Keratinocyte (primary cell): ENCODE results near the gene KCNMA1.

Experiments used
- EZH2 ChIP-seq: IDR thresholded peaks from one replicate; pipeline ENCODE4 v1.6.1; 2012; ENCODE audit warnings: inconsistent platforms, mild to moderate bottlenecking, low read length, moderate library complexity
- TF ChIP-seq, protein P1 (sequence below), 3 experiments: IDR thresholded peaks in 1 of 3; conservative IDR thresholded peaks in 1 of 3; optimal IDR thresholded peaks in 1 of 3; 2 replicates in 2 of 3; 3 replicates in 1 of 3; pipeline versions ENCODE3 to v1.5.1; 2011; ENCODE audit warnings: low read length in 3 of 3, mild to moderate bottlenecking in 3 of 3, moderate library complexity in 2 of 3, control low read depth in 1 of 3, inconsistent platforms in 1 of 3; ENCODE audit not compliant: insufficient read depth in 2 of 3; ENCODE audit errors: extremely low read depth in 1 of 3

DNA sequence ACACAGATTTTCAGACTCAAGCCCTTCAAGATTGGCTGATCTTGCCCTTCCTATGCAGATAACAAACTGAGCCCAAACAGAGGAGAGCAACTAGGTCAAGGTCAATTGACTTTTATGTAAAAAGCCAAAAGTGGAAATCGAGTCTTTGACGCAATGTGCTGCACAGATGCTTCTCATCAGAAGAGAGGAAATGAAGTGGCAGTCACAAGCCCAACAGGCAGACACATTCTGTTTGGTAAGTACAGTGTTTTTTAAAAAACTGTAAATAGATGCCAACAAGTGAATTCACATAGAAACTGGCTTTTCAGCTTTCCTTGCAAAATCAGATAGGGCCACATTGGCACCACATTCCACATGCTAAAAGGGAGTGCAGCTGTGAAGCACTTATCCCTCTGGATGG is 606.6 kb downstream of the KCNMA1 start:
- TF ChIP-seq, protein P1, sequence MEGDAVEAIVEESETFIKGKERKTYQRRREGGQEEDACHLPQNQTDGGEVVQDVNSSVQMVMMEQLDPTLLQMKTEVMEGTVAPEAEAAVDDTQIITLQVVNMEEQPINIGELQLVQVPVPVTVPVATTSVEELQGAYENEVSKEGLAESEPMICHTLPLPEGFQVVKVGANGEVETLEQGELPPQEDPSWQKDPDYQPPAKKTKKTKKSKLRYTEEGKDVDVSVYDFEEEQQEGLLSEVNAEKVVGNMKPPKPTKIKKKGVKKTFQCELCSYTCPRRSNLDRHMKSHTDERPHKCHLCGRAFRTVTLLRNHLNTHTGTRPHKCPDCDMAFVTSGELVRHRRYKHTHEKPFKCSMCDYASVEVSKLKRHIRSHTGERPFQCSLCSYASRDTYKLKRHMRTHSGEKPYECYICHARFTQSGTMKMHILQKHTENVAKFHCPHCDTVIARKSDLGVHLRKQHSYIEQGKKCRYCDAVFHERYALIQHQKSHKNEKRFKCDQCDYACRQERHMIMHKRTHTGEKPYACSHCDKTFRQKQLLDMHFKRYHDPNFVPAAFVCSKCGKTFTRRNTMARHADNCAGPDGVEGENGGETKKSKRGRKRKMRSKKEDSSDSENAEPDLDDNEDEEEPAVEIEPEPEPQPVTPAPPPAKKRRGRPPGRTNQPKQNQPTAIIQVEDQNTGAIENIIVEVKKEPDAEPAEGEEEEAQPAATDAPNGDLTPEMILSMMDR (optimal IDR thresholded peaks at IDR 0.05 in 1 of 3, IDR thresholded peaks at IDR 0.05 in 1 of 3, conservative IDR thresholded peaks at IDR 0.05 in 1 of 3; ENCODE audit: extremely low read depth in 1 of 3, insufficient read depth in 2 of 3, low read length in 3 of 3), result no peak
- no peak for TF ChIP-seq EZH2
